Mucosa of descending colon (tissue), 3 donors: ENCODE results near the gene NASP. TPM values are rescaled to one million over a fixed set of nuclear protein-coding genes. Genes with fewer than 3 reads are reported as not detected.

Experiments
- ATAC-seq: fragments of 200-7000 bp; cut with Tn5 transposase; one replicate; pipeline ENCODE4 v1.9.1; 2020; ENCODE audit warnings: mild to moderate bottlenecking, moderate library complexity
- DNase-seq, 3 donors: peaks; one replicate each; pipeline ENCODE4 v3.0.0-alpha.2; 2020
- H3K36me3 ChIP-seq: fragments of 200-600 bp; one replicate; pipeline ENCODE4 v1.8.0; 2021; ENCODE audit warnings: low read depth, mild to moderate bottlenecking
- H3K4me1 ChIP-seq: fragments of 200-600 bp; one replicate; pipeline ENCODE4 v1.8.0; 2021; ENCODE audit warnings: low read depth, mild to moderate bottlenecking
- H3K4me3 ChIP-seq: fragments of 200-600 bp; one replicate; pipeline ENCODE4 v1.8.0; 2021; ENCODE audit warnings: mild to moderate bottlenecking
- H3K9me3 ChIP-seq: fragments of 200-600 bp; one replicate; pipeline ENCODE4 v1.8.0; 2021; ENCODE audit warnings: mild to moderate bottlenecking
- intact Hi-C, 2 donors: fragments of 100-400 bp; cut with DNase I in 1 of 2; cut with micrococcal nuclease in 1 of 2; formaldehyde crosslinking; loops; one replicate each; pipeline versions ENCODE4 v1.11.0 to v1.11.1; 2022; cut with DNase I, micrococcal nuclease
- total RNA-seq, 3 donors: library from RNA; stranded (reverse); fragmentation: NEBNext Ultra II Directional in 2 of 3; extraction: Animal tissue kit (Norgen Biotek cat#: 25700) in 2 of 3; gene quantifications; one replicate each; pipeline versions ENCODE4 v1.2.1 to v1.2.4, GENCODE V29; 2021 to 2023
- TF ChIP-seq, protein P1 (sequence below): fragments of 200-600 bp; IDR thresholded peaks from one replicate; pipeline ENCODE4 v1.8.0; 2022; ENCODE audit warnings: antibody characterized with exemption, mild to moderate bottlenecking
- donor health status: DM: no; HTN: no; CAD: no; lungs with moderate emphysema.
- donor health status: DM: no; HTN: no; CAD: no.
- donor health status: DM: no; HTN: yes; CAD: no.

Gene NASP
- total RNA-seq, 3 donors from 2014 or later, result 51.5 to 69.1 (median 60.1) TPM

DNA sequence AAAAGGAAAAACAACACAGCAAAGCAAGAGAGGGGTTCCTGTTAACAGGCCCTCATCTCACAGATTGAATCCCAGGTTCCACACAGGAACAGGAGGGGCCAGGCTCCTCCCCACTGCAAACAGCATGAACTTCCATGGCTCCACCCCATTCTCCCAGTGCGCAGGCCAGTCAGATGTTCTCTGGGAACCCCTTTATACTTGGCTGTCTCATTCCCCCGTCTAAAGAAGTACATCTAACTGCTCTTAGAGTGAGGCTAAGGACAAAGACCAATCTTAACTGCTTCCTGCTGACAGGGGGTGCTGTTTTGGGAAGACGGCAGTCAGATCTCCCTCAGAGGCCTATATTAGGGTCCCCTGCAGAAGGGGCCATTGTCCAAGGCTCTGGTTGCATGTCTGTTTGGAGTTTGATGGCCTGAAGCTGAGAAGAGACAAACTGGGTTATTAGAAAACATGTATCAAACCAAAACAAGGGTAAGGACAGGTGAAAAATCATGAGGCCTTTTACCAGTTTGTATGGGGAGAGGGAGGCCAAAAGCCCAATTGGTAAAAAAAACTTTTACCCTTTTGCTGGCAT lies 10.5 kb upstream of the NASP start:
- DNase-seq, result no peak
- H3K4me3 ChIP-seq, result no peak overlapping the region
- H3K36me3 ChIP-seq, result no peaks in the 10 kb centered on the region
- TF ChIP-seq, protein P1, sequence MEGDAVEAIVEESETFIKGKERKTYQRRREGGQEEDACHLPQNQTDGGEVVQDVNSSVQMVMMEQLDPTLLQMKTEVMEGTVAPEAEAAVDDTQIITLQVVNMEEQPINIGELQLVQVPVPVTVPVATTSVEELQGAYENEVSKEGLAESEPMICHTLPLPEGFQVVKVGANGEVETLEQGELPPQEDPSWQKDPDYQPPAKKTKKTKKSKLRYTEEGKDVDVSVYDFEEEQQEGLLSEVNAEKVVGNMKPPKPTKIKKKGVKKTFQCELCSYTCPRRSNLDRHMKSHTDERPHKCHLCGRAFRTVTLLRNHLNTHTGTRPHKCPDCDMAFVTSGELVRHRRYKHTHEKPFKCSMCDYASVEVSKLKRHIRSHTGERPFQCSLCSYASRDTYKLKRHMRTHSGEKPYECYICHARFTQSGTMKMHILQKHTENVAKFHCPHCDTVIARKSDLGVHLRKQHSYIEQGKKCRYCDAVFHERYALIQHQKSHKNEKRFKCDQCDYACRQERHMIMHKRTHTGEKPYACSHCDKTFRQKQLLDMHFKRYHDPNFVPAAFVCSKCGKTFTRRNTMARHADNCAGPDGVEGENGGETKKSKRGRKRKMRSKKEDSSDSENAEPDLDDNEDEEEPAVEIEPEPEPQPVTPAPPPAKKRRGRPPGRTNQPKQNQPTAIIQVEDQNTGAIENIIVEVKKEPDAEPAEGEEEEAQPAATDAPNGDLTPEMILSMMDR, result no peak
- no peaks in the 10 kb centered on the region for H3K4me1 ChIP-seq
- no peak for ATAC-seq
- intact Hi-C loops, result loop anchor here (5.0 to 10.0 kb wide), 4 partner anchors 56 to 219 kb away; no protein-coding TSS in a partner anchor
- no peaks in the 10 kb centered on the region for H3K9me3 ChIP-seq

DNA sequence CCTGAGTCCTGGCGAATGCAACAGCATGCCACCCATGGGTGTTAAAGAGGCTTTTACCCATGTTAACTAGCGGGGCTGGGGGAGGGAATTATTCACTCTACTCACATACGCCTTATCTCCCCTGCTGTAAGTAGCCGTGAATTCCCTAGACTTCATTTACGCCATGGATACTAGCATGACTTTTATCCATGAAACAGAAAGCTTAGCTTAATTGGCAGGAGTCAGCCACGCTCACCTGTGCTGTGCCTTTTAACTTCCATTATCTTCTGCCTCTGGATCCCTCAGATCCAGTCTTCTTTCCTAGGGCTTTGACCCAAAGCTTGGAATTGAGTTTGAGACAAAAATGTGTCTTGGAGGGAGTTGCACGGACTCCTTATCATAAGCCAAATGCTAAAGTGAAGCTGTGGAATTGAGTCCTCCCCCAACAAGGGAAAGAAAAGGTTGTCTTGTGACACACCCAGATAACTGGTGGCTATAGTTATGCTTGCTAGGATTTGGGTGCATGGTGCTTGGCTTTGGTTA lies 9.7 kb upstream of the NASP start:
- H3K36me3 ChIP-seq, result no peaks in the 10 kb centered on the region
- ATAC-seq, result no peak
- H3K4me1 ChIP-seq, result no peaks in the 10 kb centered on the region
- TF ChIP-seq, protein P1, result no peak
- intact Hi-C loops, result loop anchor here (5.0 to 10.0 kb wide), 4 partner anchors 57 to 219 kb away; no protein-coding TSS in a partner anchor
- H3K9me3 ChIP-seq, result no peaks in the 10 kb centered on the region
- no peak overlapping the region for H3K4me3 ChIP-seq
- no peak for DNase-seq

DNA sequence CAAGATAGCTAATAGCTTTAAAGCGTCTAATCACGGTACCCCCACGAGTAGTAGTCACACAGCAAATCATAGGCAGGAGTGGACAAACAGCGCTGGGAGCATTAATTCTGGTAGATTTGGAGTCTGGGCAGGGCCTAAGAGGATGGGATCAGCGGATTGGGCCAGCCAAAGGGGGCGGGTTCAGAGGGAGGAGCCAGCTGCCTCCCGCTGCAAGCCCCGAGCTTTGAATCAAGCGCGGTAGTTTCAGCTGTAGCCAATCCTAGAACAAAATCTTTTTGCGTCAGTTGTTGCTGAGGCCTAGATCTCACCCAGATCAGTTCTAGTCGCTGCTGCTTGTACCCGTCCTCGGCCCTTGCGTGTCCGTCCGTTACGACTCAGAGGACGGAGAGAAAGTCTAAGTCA lies 576 bp upstream of the NASP start:
- peak; percentile 86 for ATAC-seq
- Histone ChIP-seq H3K4me3 (peak overlapping the region; percentile 83), H3K36me3 (no peaks in the 10 kb centered on the region), H3K9me3 (no peaks in the 10 kb centered on the region), H3K4me1 (peaks cover 19% of the 10 kb centered on the region)
- peak; percentile 94 to 97 (median 96) for DNase-seq
- intact Hi-C loops, result no loop called here
- TF ChIP-seq, protein P1, result no peak

DNA sequence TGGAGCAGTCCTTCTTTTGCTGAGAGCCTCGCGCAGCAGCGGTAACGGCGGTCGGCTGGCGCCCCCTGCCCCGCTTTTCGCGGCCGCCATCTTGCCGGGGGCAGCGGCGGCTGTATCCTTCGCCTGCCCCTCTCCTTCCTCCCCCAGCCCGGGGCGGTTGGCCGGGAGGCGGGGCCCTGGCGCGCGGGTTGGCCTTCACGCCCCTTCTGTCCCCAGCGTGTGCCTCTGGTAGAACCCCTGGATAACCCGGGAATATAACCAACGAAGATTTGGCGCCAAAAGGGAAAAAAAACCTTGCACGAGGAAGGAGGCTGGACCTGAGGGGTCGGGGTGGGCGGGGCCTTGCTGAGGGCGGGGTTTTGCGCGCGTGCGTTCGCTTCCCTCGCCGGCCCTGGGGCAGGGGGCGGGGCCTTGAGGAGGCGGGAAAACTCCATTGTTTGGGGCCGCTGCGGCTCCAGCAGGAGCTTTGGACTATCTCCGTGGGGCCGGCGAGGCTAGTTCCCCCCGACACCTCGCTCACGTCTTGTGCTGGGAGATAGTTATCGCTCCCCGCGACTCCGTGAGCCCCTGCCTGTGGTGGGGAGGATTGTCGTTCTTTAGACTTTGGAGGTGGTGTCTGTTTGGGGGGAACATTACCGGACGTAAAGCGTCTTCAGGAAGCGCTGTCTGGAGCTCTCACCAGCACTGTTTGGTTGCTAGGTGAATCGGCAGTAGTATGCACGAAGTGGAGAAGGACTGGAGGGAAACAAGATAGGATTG lies 689 bp downstream of the NASP start:
- H3K4me1 ChIP-seq, result peaks cover 19% of the 10 kb centered on the region
- intact Hi-C loops, result no loop called here
- DNase-seq (peak; percentile 92 to 93 (median 92)), ATAC-seq (peak; percentile 82)
- TF ChIP-seq, protein P1, result no peak
- no peaks in the 10 kb centered on the region for H3K9me3 ChIP-seq
- H3K36me3 ChIP-seq, result no peaks in the 10 kb centered on the region
- peak overlapping the region; percentile 83 for H3K4me3 ChIP-seq

DNA sequence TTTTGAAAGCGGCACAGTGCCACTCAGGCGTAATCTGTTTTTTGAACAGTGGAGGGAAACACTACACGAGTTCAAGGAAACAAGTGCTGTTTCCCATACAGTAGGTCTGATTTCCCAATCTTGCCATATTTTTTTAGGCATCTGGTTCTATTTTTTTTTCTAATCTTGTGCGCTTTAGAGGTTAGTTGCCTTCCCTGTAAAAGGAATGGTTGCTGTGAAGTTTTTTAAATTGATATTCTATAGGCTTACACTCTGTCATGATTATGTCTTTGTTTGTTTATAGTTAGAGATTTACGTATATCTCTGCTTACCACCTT lies 1.2 kb downstream of the NASP start:
- H3K36me3 ChIP-seq, result no peaks in the 10 kb centered on the region
- no peak for DNase-seq
- ATAC-seq, result no peak
- H3K4me1 ChIP-seq, result peaks cover 19% of the 10 kb centered on the region
- TF ChIP-seq, protein P1, result no peak
- peak overlapping the region; percentile 83 for H3K4me3 ChIP-seq
- no peaks in the 10 kb centered on the region for H3K9me3 ChIP-seq
- intact Hi-C loops, result no loop called here
